Measurements from ENCODE around the gene PRTFDC1.

PRTFDC1 gene

DNA sequence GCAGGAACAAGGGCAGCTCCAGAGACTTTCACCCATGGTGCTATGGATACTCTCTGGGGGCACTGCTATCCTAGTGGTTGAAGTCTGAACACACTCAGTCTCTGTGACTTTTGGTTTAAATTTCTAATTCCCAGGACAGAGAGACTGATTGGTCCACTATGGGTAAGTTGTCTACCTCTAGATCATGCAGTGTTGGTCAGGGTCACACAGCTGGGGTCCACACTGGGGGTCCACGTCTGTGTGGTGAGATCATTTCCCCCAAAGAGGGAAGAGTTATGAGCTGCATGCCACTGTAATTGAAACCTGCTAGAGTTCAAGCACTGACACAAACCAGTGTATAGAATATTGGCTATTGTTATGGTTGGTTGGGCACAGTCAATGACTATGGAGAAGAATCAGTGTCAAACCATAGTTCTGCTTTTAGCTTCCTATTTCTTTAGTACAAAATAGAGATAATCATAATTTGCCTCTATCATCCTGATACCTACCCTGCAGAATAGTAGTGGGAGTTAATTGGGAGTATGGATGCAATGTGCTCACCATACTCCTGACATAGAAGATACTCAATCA lies 101.6 kb downstream of the PRTFDC1 start:
- DNase-seq, result no peak
- Histone ChIP-seq H3K9me3 (ENCODE audit: control insufficient read depth, low read length) (no peaks in the 10 kb centered on the region), H3K27ac (ENCODE audit: insufficient read depth, low read length, poor library complexity, severe bottlenecking) (no peak overlapping the region), H3K27me3 (replicated peaks; ENCODE audit: control insufficient read depth, insufficient read depth, low read length, poor library complexity, severe bottlenecking) (no peaks in the 10 kb centered on the region), H3K4me1 (ENCODE audit: control insufficient read depth, insufficient read depth, low read length, poor library complexity, severe bottlenecking) (no peaks in the 10 kb centered on the region), H3K4me3 (ENCODE audit: insufficient read depth, low read depth, low read length, poor library complexity, severe bottlenecking) (no peak overlapping the region), H3K36me3 (ENCODE audit: control insufficient read depth, insufficient read depth, low read length) (no peaks in the 10 kb centered on the region)

- Histone ChIP-seq H3K27me3 (replicated peaks; ENCODE audit: control insufficient read depth, insufficient read depth, low read length, poor library complexity, severe bottlenecking) (no peaks in the 10 kb centered on the region), H3K4me3 (ENCODE audit: insufficient read depth, low read depth, low read length, poor library complexity, severe bottlenecking) (no peak overlapping the region), H3K27ac (ENCODE audit: insufficient read depth, low read length, poor library complexity, severe bottlenecking) (no peak overlapping the region), H3K4me1 (ENCODE audit: control insufficient read depth, insufficient read depth, low read length, poor library complexity, severe bottlenecking) (no peaks in the 10 kb centered on the region), H3K9me3 (ENCODE audit: control insufficient read depth, low read length) (no peaks in the 10 kb centered on the region), H3K36me3 (ENCODE audit: control insufficient read depth, insufficient read depth, low read length) (no peaks in the 10 kb centered on the region)
- no peak for DNase-seq
Observed at GRCh38 chr10:24849501-24850299, 102.7 kb downstream of the PRTFDC1 start.

GRCh38 chr10:24849051-24849450 lies 103.4 kb downstream of the PRTFDC1 start:
- DNase-seq, result no peak
- H3K4me3 ChIP-seq (ENCODE audit: insufficient read depth, low read depth, low read length, poor library complexity, severe bottlenecking), result no peak overlapping the region
- no peaks in the 10 kb centered on the region for H3K9me3 ChIP-seq (ENCODE audit: control insufficient read depth, low read length)
- H3K27me3 ChIP-seq (replicated peaks; ENCODE audit: control insufficient read depth, insufficient read depth, low read length, poor library complexity, severe bottlenecking), result no peaks in the 10 kb centered on the region
- H3K27ac ChIP-seq (ENCODE audit: insufficient read depth, low read length, poor library complexity, severe bottlenecking), result no peak overlapping the region
- no peaks in the 10 kb centered on the region for H3K4me1 ChIP-seq (ENCODE audit: control insufficient read depth, insufficient read depth, low read length, poor library complexity, severe bottlenecking)
- H3K36me3 ChIP-seq (ENCODE audit: control insufficient read depth, insufficient read depth, low read length), result no peaks in the 10 kb centered on the region

DNA sequence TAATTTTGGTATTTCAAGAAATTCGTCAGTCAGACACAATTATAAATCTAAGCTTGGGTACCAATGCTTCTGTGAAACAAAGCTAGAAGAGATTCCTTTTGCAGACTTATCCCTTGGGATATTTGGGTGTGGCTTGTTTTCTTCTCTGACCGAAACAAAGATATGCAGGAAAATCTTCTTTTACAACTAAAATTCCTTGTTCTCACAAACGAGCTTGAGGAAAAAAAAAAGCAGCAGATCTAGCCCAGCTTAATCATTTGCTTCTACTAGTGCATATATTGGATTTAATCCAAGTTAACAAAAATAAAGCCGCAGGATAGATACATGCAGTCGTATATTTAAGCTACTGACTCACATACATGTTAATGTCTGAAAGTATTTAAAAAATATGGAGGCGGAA lies 104.2 kb downstream of the PRTFDC1 start:
- Histone ChIP-seq H3K36me3 (ENCODE audit: control insufficient read depth, insufficient read depth, low read length) (no peaks in the 10 kb centered on the region), H3K27ac (ENCODE audit: insufficient read depth, low read length, poor library complexity, severe bottlenecking) (no peak overlapping the region), H3K4me3 (ENCODE audit: insufficient read depth, low read depth, low read length, poor library complexity, severe bottlenecking) (no peak overlapping the region), H3K4me1 (ENCODE audit: control insufficient read depth, insufficient read depth, low read length, poor library complexity, severe bottlenecking) (no peaks in the 10 kb centered on the region), H3K27me3 (replicated peaks; ENCODE audit: control insufficient read depth, insufficient read depth, low read length, poor library complexity, severe bottlenecking) (no peaks in the 10 kb centered on the region), H3K9me3 (ENCODE audit: control insufficient read depth, low read length) (no peaks in the 10 kb centered on the region)
- DNase-seq, result no peak

DNA sequence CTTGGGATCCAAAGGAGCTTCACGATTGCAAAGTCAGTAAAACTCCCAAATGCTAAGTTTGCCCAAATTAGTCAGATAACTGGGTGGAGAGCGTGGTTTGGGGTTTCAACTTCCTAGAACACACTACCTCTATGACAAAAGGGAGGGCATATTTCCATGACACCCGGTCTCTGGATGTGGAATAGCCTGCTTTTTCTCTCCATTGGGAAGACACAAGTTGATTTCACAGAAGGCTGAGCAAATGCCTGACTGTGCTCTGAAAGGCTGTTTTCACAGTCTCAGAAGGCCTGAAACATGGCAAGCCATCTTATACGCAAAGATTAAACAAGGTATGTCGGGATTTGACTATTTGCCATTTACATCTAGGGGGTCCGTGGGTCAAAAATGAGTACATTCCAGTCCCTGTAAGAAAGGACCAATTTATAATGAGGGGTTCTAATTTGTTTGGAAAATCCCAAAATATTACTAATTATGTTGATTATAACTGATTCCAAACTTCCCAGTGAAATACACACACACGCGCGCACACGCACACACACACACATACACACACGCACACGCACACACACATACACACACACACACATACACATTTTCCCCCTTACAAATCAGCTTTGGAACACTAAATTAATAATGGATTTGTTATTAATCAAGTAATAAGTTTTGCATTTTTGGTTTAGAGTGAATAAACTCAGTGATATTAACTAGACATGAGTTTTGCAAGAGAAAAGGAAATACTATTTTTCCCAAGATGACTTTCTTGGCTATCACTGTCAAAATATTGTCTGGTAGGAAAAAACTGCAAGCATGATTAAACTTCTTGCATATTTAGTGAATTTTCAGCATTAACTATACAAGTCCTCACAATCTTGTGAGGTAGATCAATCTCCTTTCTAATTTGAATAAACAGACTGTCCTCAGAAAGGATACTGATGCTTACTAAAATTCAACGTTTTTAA lies 105.0 kb downstream of the PRTFDC1 start:
- Histone ChIP-seq H3K36me3 (ENCODE audit: control insufficient read depth, insufficient read depth, low read length) (no peaks in the 10 kb centered on the region), H3K27me3 (replicated peaks; ENCODE audit: control insufficient read depth, insufficient read depth, low read length, poor library complexity, severe bottlenecking) (no peaks in the 10 kb centered on the region), H3K4me1 (ENCODE audit: control insufficient read depth, insufficient read depth, low read length, poor library complexity, severe bottlenecking) (no peaks in the 10 kb centered on the region), H3K9me3 (ENCODE audit: control insufficient read depth, low read length) (no peaks in the 10 kb centered on the region), H3K27ac (ENCODE audit: insufficient read depth, low read length, poor library complexity, severe bottlenecking) (no peak overlapping the region), H3K4me3 (ENCODE audit: insufficient read depth, low read depth, low read length, poor library complexity, severe bottlenecking) (no peak overlapping the region)
- DNase-seq, result no peak

DNA sequence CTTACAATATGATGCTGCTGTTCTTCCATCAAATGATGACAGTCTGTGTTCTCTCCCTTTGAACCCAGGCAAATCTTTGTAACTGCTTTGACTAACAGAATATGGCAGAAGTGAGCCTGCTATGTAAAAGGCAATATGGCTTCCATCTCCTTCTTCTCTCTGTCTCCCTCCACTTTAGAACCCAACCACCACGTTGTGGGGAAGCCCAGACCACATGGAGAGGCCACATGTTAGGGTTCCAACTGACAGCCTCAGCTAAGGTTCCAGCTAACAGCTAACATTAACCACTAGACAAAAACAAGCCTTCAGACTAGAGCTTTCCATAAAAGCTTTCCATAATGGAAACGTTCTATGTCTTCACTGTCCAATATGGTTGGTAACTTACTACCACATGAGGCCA lies 107.7 kb downstream of the PRTFDC1 start:
- Histone ChIP-seq H3K4me1 (ENCODE audit: control insufficient read depth, insufficient read depth, low read length, poor library complexity, severe bottlenecking) (no peaks in the 10 kb centered on the region), H3K4me3 (ENCODE audit: insufficient read depth, low read depth, low read length, poor library complexity, severe bottlenecking) (no peak overlapping the region), H3K27ac (ENCODE audit: insufficient read depth, low read length, poor library complexity, severe bottlenecking) (no peak overlapping the region), H3K27me3 (replicated peaks; ENCODE audit: control insufficient read depth, insufficient read depth, low read length, poor library complexity, severe bottlenecking) (no peaks in the 10 kb centered on the region), H3K9me3 (ENCODE audit: control insufficient read depth, low read length) (no peaks in the 10 kb centered on the region), H3K36me3 (ENCODE audit: control insufficient read depth, insufficient read depth, low read length) (no peaks in the 10 kb centered on the region)
- no peak for DNase-seq

DNA sequence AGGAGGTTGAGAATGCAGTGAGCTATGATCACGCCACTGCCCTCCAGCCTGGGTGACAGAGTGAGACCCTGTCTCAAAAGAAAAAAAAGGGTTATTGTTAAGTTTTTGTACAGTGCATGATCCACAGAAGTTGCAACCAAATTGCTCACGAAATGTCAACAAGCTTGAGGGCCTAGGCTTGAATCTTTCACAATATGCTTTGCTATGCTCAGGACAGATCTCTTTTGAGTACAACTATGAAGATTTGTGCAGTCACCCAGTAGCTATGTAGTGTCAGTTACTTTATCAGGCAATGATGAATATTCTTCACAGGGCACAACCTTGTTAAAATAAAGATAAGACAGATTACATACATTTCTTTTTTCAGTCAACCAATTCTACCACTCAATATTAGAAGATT lies 109.2 kb downstream of the PRTFDC1 start:
- H3K36me3 ChIP-seq (ENCODE audit: control insufficient read depth, insufficient read depth, low read length), result no peaks in the 10 kb centered on the region
- H3K4me1 ChIP-seq (ENCODE audit: control insufficient read depth, insufficient read depth, low read length, poor library complexity, severe bottlenecking), result no peaks in the 10 kb centered on the region
- no peaks in the 10 kb centered on the region for H3K9me3 ChIP-seq (ENCODE audit: control insufficient read depth, low read length)
- no peak for DNase-seq
- no peak overlapping the region for H3K27ac ChIP-seq (ENCODE audit: insufficient read depth, low read length, poor library complexity, severe bottlenecking)
- no peaks in the 10 kb centered on the region for H3K27me3 ChIP-seq (replicated peaks; ENCODE audit: control insufficient read depth, insufficient read depth, low read length, poor library complexity, severe bottlenecking)
- H3K4me3 ChIP-seq (ENCODE audit: insufficient read depth, low read depth, low read length, poor library complexity, severe bottlenecking), result no peak overlapping the region

- no peak overlapping the region for H3K27ac ChIP-seq (ENCODE audit: insufficient read depth, low read length, poor library complexity, severe bottlenecking)
- H3K9me3 ChIP-seq (ENCODE audit: control insufficient read depth, low read length), result no peaks in the 10 kb centered on the region
- H3K4me1 ChIP-seq (ENCODE audit: control insufficient read depth, insufficient read depth, low read length, poor library complexity, severe bottlenecking), result no peaks in the 10 kb centered on the region
- no peaks in the 10 kb centered on the region for H3K27me3 ChIP-seq (replicated peaks; ENCODE audit: control insufficient read depth, insufficient read depth, low read length, poor library complexity, severe bottlenecking)
- no peak for DNase-seq
- H3K36me3 ChIP-seq (ENCODE audit: control insufficient read depth, insufficient read depth, low read length), result no peaks in the 10 kb centered on the region
- no peak overlapping the region for H3K4me3 ChIP-seq (ENCODE audit: insufficient read depth, low read depth, low read length, poor library complexity, severe bottlenecking)
Observed at GRCh38 chr10:24842856-24843255, 109.5 kb downstream of the PRTFDC1 start.

DNA sequence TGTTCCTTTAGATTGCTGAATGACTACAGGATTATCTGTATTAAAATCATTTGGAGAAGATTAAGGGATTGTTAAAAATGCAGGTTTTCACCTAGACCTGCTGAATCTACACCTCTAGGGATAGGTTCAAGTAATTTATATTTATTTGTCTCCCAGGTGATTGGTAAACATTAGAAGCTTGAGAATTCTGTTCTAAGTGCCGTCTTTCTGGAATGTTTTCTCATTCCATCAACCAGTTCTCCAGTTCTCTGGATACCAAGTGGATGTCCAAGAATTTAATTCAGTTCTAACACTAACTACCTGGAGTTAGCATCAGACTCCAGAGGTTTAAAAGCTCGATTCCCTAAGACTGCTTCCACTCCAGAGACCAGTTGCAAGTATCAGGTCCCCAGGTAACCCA lies 110.9 kb downstream of the PRTFDC1 start:
- Histone ChIP-seq H3K4me1 (ENCODE audit: control insufficient read depth, insufficient read depth, low read length, poor library complexity, severe bottlenecking) (no peaks in the 10 kb centered on the region), H3K36me3 (ENCODE audit: control insufficient read depth, insufficient read depth, low read length) (no peaks in the 10 kb centered on the region), H3K27me3 (replicated peaks; ENCODE audit: control insufficient read depth, insufficient read depth, low read length, poor library complexity, severe bottlenecking) (no peaks in the 10 kb centered on the region), H3K9me3 (ENCODE audit: control insufficient read depth, low read length) (no peaks in the 10 kb centered on the region), H3K27ac (ENCODE audit: insufficient read depth, low read length, poor library complexity, severe bottlenecking) (no peak overlapping the region), H3K4me3 (ENCODE audit: insufficient read depth, low read depth, low read length, poor library complexity, severe bottlenecking) (no peak overlapping the region)
- no peak for DNase-seq

DNA sequence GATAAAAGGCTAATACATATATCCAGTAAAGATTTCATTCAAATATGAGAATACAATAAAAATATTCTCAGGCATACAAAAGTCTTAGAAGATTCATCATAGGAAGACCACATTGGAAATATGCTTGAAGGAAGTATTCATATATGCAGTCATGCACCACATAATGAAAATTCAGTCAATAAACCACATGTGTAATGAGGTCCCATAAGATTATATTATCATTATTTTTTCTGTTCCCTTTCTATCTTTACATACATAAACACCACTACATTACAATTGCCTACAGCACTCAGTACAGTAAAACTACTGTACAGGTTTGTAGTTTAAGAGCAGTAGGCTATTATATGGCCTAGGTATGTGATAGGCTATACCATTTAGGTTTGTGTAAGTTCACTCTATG lies 111.6 kb downstream of the PRTFDC1 start:
- H3K27me3 ChIP-seq (replicated peaks; ENCODE audit: control insufficient read depth, insufficient read depth, low read length, poor library complexity, severe bottlenecking), result no peaks in the 10 kb centered on the region
- H3K4me3 ChIP-seq (ENCODE audit: insufficient read depth, low read depth, low read length, poor library complexity, severe bottlenecking), result no peak overlapping the region
- DNase-seq, result no peak
- H3K36me3 ChIP-seq (ENCODE audit: control insufficient read depth, insufficient read depth, low read length), result no peaks in the 10 kb centered on the region
- no peaks in the 10 kb centered on the region for H3K9me3 ChIP-seq (ENCODE audit: control insufficient read depth, low read length)
- H3K27ac ChIP-seq (ENCODE audit: insufficient read depth, low read length, poor library complexity, severe bottlenecking), result no peak overlapping the region
- no peaks in the 10 kb centered on the region for H3K4me1 ChIP-seq (ENCODE audit: control insufficient read depth, insufficient read depth, low read length, poor library complexity, severe bottlenecking)

Measured in effector memory CD4-positive, alpha-beta T cell (primary cell).